NCI-H2107 (cell line): Measurements from ENCODE around the gene APOC1.
"Not testable (repeated sequence)": the region's sequence is repeated elsewhere in the genome, so short reads cannot be mapped to it uniquely, and the experiment has no call there.

Experiments
- DNase-seq: peaks from one replicate; lab custom pipeline; 2025; lab: John Stamatoyannopoulos, UW

APOC1 gene

GRCh38 chr19:44889830-44890365 is 24.5 kb upstream of the APOC1 start:
- no peak for DNase-seq

GRCh38 chr19:44890366-44891015 is 23.9 kb upstream of the APOC1 start:
- DNase-seq: peak; percentile 100

GRCh38 chr19:44891016-44891882 is 23.2 kb upstream of the APOC1 start, which contains the start of gene TOMM40:
TOMM40 (plus strand) TSS chr19:44891254; CDS start chr19:44891416, 162 bp downstream.
- peak; percentile 100 for DNase-seq

GRCh38 chr19:44892932-44893331 is 21.5 kb upstream of the APOC1 start:
- no peak for DNase-seq

GRCh38 chr19:44893332-44894051 is 20.9 kb upstream of the APOC1 start:
- DNase-seq: no peak

GRCh38 chr19:44894052-44894400 is 20.4 kb upstream of the APOC1 start:
- DNase-seq: no peak

GRCh38 chr19:44894946-44895345 is 19.5 kb upstream of the APOC1 start:
- DNase-seq: no peak

- no peak for DNase-seq
Observed at GRCh38 chr19:44897835-44898234, 16.6 kb upstream of the APOC1 start.

- DNase-seq: no peak
Observed at GRCh38 chr19:44900328-44901244, 13.8 kb upstream of the APOC1 start.

- no peak for DNase-seq
Observed at GRCh38 chr19:44903216-44903601, 11.2 kb upstream of the APOC1 start.

GRCh38 chr19:44903602-44904425 is 10.6 kb upstream of the APOC1 start:
- DNase-seq: no peak

- DNase-seq: no peak
Observed at GRCh38 chr19:44904426-44904994, 9.9 kb upstream of the APOC1 start.

- no peak for DNase-seq
Observed at GRCh38 chr19:44905437-44906160, 8.8 kb upstream of the APOC1 start, which contains the start of gene APOE. APOE (plus strand) TSS chr19:44905796; CDS start chr19:44906625, 829 bp downstream.

GRCh38 chr19:44907613-44908012 is 6.8 kb upstream of the APOC1 start:
- DNase-seq: no peak

GRCh38 chr19:44908074-44908835 is 6.2 kb upstream of the APOC1 start:
- no peak for DNase-seq

- DNase-seq: no peak
Observed at GRCh38 chr19:44908836-44909261, 5.6 kb upstream of the APOC1 start.

- DNase-seq: no peak
Observed at GRCh38 chr19:44909775-44910174, 4.6 kb upstream of the APOC1 start.

GRCh38 chr19:44911896-44912295 is 2.5 kb upstream of the APOC1 start:
- not testable (repeated sequence) for DNase-seq

- no peak for DNase-seq
Observed at GRCh38 chr19:44912854-44913253, 1.6 kb upstream of the APOC1 start.
